ENCODE measurements around the gene CBX4.
"Not testable (repeated sequence)": the region's sequence is repeated elsewhere in the genome, so short reads cannot be mapped to it uniquely, and the experiment has no call there.

The CBX4 gene

DNA sequence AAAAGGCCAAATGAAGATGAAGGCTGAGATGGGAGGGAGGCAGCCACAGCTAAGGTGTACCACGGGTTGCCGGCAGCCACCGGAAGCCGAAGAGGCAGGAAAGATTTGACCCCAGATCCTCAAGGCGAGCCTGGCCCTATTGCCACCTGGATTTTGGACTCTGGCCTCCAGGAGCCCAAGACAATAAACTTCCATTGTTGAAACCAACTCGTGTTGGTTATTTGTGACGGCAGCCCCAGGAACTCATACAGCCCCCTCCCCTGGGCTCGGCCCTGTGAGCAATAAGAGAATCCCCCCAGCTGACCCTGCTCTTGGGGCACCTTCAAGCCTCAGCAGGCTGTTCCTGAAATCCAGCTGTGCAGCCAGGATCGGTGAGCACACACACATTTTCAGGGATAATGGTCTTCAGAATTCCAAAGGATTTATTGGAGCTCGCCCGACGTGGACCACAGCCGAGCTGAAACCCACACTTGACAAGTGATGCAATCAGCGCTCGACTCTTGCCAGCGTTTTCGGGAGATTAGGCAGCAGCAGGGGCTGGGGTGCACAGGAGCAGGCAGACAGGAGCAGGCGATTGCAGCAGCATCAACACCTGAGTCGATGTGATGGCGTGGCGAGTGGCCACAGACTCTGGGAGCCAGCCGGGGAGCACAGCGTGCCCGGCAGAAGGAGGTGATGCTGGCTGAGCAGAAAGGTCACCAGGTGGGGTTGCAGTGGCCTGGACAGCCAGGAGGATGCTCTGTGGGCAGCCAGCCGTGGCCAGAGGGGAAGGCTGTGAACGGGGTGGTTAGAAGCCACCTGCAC lies 22.4 kb upstream of the CBX4 start:
- DNase-seq (ENCODE audit: low spot score), result no peak

DNA sequence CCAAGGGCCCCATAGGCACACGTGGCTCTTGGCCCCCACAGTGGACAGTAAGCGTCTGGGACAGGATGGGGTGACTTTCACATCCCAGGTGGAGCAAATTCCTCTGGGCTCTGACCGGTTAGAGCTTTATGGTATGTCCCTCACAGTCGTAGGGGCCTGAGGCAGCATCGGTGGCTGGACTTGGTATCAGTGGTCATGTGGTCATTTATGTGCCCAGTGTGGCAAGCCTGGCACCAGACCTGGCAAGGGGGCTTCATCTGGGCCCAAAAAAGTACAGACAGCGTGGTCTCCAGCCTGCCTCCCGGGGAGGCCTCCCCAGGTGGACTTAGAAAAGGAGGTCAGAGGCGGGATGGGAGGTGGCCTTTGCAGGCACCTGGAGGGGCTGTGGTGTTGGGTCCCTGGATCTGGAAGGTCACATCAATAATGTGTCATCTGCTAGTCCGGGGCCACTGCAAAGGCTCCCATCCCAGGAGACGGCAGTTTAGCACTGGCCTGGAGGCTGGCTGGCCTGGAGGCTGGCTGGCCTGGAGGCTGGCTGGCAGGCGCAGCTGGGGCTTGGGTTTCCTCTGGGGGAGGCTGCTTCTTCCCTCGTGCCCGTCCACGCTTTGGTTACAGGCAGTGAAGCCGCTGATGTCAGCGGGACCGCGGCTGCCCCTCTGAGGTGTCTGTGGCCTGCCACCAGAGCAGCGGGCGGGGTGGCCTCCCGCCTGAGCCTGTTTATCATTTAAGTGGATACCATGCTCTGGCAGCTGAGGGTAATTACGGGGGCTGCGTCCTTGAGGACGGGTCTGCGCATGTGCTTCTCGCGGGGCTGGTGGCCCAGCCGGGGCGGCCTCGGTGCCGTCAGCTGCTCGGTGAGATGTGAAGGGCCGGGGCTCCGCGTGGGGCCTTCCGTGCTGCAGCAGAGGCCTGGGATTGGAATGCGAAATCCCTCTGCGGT lies 20.7 kb upstream of the CBX4 start:
- peak; percentile 89 for DNase-seq (ENCODE audit: low spot score)

DNA sequence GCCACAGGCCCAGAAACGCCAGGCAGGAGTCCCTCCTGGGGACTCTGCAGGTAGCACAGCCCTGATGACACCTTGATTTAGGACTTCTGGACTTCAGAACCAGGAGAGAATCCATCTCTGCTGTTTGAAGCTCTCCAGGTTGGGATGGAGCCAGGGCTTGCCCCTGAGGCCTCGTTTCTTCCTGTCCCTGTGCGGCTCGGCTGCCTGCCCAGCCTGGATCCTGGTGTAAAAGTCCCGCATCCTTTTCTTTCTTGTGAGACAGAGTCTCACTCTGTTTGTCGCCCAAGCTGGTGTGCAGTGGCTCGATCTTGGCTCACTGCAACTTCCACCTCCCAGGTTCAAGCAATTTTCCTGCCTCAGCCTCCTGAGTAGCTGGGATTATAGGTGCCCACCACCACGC lies 17.9 kb upstream of the CBX4 start:
- DNase-seq (ENCODE audit: low spot score), result no peak

DNA sequence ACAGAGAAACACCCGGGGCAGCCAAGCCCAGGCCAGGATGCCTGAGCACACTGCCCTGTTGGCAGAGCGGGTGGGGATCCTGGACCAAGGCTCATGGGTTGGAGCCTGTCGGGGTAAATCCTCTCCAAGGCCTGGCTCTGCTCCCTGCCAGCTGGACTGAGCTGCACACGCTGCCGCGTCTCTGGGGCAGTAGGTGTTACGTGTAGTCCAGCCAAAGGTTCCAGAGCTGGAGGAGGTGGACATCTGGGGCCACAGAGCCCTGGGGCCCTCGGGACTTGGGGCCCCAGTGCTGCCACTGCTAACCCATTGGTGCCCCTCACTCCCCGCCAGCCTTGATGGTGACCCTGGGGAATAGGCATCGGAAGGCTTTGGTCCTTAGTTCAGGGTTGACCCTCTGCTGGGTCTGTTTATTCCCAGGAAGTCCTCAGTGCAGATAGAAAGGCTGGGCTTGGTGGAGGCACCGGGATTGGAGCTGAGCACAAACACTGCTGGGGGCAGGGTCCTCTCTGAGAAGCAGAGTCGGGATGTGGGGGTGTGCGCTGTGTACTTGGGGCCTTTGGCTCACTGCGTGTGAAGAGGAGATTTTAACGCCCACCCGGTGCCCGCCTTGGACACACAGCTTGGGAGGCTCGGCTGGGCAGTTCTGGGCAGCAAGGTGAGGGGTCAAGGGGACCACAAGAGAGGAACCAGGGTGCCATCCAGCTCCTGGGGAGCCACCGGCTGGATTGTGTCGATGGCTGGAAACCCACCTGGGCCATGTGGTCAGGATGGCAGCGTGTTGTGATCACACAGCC lies 16.3 kb upstream of the CBX4 start:
- no peak for DNase-seq (ENCODE audit: low spot score)

DNA sequence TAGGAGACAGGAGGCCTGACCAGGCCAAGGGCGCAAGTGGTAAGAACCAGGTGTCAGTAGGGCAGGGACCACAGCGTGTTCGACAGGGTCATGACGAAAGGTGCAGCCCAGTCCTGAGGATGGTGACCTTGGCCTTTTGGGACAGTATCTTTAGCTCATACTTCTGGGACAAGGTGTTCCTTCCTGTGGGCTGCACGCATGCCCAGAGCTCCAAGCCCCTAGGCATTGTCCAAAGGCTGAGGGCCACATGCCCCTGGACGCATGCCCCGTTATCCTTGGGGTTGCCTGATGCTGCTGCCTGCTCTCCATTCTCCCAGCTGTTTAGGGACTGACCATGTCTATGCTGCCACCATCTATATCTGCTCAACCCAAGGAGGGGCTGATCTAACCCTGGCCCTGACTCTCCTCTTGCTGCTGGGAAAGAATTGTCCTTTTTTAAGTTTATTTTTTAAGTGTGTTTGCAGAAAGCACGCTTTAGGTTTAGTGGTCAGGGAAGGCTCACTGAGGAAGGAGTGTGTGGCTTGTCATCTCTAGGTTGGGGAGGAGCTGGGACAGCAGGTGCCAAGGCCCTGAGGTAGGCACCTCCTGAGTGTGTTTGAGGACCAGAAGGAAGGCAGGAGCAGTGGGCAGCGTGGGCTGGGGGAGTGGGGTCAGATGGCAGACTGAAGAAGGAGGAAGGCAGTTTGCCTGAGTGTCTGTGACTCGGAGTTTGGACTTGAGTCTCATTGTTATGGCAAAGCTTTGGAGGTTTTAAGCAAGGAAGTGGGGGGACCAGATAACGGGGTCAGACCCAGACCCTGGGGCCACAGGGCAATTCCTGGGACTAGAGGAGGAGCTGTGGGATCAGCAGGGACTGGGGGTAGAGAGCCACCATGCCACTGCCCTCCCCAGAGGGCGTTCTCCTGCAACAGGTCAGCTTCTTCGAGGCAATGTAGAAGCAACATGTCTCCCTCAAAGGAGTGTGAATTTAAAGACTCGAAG lies 15.1 kb upstream of the CBX4 start:
- DNase-seq (ENCODE audit: low spot score), result no peak

DNA sequence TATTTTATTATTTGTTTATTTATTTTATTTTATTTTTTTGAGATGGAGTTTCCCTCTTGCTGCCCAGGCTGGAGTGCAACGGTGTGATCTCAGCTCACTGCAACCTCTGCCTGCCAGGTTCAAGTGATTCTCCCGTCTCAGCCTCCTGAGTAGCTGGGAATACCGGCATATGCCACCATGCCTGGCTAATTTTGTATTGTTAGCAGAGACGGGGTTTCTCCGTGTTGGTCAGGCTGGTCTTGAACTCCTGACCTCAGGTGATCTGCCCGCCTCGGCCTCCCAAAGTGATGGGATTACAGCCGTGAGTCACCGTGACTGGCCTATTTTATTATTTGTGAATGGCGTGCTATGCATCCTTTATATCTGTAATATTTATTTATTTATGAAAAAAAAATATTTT lies 13.9 kb upstream of the CBX4 start:
- not testable (repeated sequence) for DNase-seq (ENCODE audit: low spot score)

DNA sequence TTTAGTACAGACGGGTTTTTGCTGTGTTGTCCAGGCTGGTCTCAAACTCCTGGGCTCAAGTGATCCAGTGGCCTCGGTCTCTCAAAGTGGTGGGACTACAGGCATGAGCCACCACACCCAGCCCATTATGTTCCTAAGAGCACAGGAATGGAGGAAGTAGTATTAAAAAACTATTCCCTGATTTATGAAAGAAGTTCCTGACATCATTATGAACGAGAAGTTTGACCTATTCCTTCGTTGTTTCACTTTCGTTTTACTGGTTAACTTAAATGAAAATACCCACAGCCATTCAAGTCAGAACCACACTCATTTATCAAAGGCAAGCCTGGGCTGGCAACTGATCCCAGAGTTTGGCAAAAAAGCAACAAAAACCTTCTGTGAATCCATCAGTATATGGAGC lies 13.5 kb upstream of the CBX4 start:
- DNase-seq (ENCODE audit: low spot score), result no peak

DNA sequence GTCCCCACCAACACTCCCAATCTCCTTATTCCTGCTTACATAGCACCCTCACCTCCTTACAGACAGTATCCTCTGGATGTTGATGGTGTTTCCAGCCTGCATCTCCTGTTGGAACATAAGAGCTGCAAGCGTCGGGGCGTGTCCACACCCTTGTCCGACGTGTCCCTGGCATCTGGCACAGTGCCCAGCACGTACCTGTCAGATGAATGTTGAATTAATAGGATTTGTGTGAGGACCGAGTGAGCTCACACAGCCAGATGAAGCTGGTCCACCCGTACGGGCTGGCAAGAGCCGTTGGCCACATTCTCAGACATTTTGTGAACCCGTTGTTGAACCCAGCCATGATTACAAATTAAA lies 12.2 kb upstream of the CBX4 start:
- DNase-seq (ENCODE audit: low spot score), result no peak

DNA sequence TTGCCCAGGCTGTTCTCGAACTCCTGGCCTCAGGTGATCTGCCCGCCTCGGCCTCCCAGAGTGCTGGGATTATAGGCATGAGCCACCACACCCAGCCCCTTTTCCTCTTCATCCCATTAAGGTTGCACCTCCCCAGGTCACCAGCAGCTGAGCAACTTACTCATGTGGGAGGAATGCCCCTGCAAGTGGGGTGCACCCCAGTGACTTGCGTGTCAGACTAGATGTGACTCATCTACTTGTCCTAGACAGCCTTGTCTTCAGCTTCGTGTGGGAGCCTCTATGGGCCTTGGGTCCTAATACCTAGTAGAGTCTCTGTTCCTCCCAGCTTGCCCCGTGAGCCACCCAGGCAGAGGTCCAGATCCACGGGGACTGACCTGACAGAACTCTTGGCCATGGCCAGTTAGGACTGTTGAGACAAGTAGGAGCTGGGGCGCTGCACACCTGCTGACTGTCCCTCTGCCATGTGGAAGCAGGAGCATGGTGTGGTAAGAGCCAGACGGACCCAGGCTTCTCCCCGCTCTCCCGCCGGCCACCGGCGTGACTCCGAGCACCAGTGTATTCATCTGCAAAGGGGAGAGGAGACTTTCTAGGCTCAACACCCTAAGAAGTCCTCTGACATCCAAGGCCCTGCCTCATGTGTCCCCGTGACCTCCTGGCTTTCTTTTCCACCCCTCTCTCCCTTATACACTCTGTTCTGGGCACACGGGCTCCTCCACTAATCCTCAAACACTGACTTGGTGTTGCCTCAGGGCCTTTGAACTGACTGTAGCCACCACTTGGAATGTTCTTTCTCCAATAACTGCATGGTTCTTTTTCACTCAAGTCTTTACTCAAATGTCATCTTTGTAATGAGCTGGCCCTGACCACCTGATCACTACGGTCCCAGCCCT lies 11.6 kb upstream of the CBX4 start:
- DNase-seq (ENCODE audit: low spot score), result no peak

DNA sequence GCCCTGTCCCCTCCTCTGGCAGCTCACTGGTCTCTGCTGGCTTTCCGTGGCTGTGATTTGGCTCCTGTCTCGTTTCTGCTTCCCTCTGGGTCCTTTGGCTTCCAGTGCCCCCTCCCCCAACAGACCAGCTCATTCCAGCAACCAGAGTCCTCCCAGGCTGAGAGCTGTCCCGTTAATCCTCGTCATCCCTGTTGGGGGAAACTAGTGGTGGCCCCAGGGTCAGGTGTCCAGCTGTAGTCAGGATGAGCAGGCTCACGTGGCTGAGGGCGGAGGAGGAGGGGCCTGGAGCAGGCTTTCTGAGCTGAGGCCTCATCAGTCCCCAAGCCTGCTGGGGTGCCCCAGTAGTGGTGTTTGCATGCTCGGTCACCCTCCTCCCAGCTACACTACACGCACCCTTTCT lies 10.7 kb upstream of the CBX4 start:
- DNase-seq (ENCODE audit: low spot score), result no peak

DNA sequence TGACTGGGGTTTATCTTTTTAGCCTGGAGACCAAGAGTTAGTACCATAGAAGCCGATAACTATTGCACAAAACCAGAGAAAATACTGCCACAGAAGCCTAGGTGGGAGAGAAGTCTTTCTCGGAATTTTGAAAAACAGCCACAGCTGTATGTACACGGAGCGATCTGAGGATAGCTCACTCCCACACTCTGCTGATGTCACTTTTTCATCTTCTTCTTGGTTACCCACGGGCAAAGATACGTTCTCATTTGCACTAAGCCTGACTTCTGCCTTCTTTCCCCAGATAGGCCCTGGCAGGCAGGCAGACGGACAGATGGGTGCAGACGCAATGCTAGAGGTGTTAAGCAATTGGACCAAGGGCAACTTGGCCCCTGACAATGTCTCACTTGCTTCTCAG lies 9.1 kb upstream of the CBX4 start:
- DNase-seq (ENCODE audit: low spot score), result no peak

DNA sequence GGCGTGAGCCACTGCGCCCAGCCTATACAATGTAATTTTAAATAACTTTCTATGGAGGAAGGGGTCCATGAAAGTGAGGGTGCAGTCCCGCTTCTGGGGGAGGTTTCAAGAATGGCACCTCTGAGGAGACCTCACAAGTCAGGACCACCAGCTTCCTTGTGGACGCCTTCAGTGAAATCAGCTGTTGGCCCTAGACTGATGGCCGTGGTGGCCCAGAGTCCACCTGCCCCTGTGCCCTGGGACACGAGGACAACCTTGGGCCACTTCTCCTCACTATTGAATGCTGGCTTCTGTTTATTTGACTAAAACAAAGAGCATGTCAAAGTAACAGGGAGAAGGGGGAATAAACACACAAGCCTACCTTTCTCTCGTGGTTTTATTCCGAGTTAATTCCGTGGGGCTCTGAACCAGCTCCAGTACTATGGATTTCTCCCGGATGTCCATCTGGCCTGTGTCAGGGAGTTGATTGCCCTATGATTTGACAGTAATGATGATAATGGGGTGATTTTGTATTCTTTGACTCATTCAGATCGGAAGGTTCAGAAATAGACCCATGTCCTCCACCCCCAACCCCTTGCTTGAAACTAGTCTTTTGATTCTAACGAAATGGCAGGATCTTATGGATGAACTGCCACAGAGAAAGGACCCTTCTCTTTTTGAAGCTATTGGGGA lies 8.6 kb upstream of the CBX4 start:
- peak; percentile 78 for DNase-seq (ENCODE audit: low spot score)

DNA sequence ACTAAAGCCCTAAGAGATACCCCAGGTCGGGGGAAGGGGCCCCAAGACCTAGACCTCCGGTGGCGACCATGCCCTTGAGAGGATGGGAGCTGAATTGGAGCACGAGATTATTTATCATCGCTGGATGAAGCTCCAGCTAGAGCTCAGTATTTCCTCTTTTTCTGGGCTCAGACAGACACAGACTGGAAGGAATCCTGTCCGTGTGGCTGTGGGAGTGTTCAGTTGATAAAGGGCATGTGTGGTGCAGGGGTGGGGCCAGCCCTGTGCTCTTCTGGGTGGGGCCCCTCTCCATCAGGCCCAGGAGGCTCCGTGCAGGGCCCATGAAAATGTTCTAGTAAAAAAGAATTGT lies 6.3 kb upstream of the CBX4 start:
- DNase-seq (ENCODE audit: low spot score), result no peak

DNA sequence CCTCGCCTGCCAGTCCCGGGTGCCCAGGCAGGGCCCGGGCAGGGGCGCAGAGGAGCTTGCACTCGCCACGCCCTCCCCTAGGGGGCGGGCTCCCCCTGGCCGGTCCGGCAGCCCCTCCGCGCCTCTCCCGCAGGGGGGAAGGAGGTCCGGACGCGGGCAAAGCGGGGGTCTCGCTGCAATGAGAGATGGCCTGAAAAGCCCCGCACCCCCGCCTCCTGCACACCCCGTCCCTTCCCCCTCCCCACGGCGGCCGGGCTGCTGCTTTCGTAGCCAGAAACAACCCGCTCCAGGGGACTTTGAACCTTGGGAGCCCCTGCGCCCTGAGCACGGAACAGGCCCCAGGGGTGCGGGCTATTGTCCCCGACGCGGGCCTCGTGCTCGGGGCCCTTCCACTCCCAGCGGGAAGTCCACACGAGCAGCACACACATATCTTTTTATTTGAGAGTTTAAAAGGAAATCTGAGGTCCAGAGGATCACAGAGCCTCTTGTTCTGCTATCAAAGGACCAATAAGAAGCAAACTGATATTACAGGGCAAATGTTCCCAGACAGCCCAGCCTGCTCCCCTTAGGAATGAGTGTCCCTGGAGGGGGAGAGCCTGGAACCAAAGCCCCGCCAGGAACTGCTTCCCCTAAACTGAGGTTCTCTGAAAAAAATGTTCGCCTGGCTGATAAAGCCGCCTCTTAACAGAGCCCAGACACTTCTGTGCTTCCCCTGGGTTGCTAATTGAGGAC lies 5.8 kb upstream of the CBX4 start:
- no peak for DNase-seq (ENCODE audit: low spot score)

DNA sequence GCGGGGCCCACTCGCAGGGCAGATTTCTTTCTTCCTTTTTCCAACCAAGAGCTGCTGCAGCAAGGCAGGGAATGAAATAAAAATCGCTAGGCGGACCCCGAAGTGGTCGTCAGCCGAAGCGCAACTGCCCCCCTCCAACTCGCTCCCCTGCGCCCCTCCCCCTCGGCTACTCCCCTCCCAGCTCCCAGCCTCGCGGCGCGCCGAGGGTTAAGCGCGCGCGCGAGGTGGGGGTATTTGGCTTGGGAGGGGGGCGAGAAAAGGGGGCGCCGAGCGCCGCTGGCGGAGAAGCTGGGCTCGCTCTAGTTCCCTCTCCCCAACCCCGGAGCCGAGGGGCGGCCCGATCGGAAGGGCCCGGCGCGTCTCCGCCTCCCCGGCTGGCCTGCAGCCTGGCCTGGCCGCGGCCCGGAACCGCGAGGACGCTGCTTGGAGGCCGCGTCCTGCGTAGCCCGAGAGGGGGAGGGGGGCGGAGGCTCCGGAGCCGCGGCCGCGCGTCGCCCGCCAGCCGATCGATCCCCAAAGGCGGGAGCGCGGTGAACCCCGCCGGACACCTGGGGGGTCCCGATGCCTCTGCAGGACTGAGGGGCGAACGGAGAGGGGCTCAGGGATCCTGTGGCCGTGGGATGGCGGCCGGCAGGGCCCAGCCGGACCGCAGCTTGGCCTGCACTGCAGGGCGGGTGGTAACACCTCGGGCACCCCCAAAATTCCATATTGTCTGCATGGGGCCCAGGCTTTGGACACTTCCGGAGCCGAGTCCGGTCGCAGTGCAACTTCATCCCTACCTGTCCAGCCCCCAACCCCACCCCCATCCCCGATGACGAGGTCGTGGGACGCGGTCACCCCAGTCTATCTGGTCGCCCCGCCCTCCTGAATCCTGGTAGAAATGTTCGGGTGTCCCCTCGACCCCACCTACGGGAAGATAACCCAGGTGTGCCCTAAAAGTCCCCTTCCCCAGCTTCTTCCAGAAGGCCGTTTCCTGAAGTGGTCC lies 4.9 kb upstream of the CBX4 start:
- no peak for DNase-seq (ENCODE audit: low spot score)

DNA sequence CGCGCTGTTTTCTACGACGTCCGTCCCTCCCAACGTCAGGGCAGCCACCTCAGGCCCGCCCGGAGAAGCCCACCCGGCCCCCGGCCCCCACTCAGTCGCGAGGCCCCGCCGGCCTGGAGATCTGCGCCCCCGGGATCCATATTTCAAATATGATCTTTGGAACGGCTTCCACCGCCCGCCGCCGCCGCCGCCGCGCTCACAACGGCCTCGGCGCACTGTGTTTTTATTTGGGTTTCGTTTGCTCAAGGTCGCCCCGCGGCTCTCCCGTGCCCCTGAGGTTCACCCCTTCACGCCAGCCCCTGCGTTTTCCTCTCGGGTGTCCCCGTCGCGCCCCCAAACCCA lies 4.2 kb upstream of the CBX4 start:
- no peak for DNase-seq (ENCODE audit: low spot score)

DNA sequence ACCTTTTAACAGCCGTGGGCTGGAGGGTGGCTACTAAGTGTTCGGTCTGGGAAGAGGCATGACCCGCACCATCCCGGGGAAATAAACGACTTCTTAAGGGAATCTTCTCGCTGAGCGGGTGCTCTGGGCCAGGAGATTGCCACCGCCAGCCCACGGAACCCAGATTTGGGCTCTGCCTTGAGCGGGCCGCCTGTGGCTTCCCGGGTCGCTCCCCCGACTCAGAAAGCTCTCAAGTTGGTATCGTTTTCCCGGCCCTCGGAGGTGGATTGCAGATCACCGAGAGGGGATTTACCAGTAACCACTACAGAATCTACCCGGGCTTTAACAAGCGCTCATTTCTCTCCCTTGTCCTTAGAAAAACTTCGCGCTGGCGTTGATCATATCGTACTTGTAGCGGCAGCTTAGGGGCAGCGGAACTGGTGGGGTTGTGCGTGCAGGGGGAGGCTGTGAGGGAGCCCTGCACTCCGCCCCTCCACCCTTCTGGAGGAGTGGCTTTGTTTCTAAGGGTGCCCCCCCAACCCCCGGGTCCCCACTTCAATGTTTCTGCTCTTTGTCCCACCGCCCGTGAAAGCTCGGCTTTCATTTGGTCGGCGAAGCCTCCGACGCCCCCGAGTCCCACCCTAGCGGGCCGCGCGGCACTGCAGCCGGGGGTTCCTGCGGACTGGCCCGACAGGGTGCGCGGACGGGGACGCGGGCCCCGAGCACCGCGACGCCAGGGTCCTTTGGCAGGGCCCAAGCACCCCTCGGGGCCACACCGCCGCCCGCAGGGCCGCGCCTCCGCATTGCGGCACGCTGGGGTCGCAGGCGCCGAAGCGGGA lies 3.6 kb upstream of the CBX4 start:
- DNase-seq (ENCODE audit: low spot score), result no peak
